ENCODE data around the gene PAM. TPM values are rescaled to one million over a fixed set of nuclear protein-coding genes. Genes with fewer than 3 reads are reported as not detected.
A peak's percentile ranks its signal among the peaks of the same experiment; 100 is the strongest.

The PAM gene
- total RNA-seq, 1 donor from 2014 or later = 171 TPM

- DNase-seq = no peak
- Histone ChIP-seq H3K4me3 (no peak overlapping the region), H3K4me1 (no peaks in the 10 kb centered on the region), H3K27me3 (ENCODE audit: low read depth) (no peaks in the 10 kb centered on the region), H3K9me3 (no peaks in the 10 kb centered on the region), H3K36me3 (no peaks in the 10 kb centered on the region), H3K27ac (no peak overlapping the region)
- TF ChIP-seq CTCF (IDR thresholded peaks at IDR 0.05) = no peak
- no peak for ATAC-seq
- intact Hi-C loops (cut with DNase I) = no loop called here
Observed at GRCh38 chr5:103000089-103000488, 245.0 kb downstream of the PAM start.

- H3K4me3 ChIP-seq = no peak overlapping the region
- intact Hi-C loops (cut with DNase I) = no loop called here
- DNase-seq (no peak), ATAC-seq (no peak)
- no peaks in the 10 kb centered on the region for H3K4me1 ChIP-seq
- H3K36me3 ChIP-seq = no peaks in the 10 kb centered on the region
- H3K27ac ChIP-seq = no peak overlapping the region
- no peaks in the 10 kb centered on the region for H3K27me3 ChIP-seq (ENCODE audit: low read depth)
- H3K9me3 ChIP-seq = no peaks in the 10 kb centered on the region
- no peak for TF ChIP-seq CTCF (IDR thresholded peaks at IDR 0.05)
Observed at GRCh38 chr5:103003872-103004271, 248.8 kb downstream of the PAM start.

GRCh38 chr5:103005276-103005675 is 250.2 kb downstream of the PAM start:
- intact Hi-C loops (cut with DNase I) = no loop called here
- no peaks in the 10 kb centered on the region for H3K27me3 ChIP-seq (ENCODE audit: low read depth)
- no peak for DNase-seq
- H3K36me3 ChIP-seq = peaks cover 4% of the 10 kb centered on the region
- TF ChIP-seq CTCF (IDR thresholded peaks at IDR 0.05) = no peak
- no peaks in the 10 kb centered on the region for H3K9me3 ChIP-seq
- no peak overlapping the region for H3K27ac ChIP-seq
- H3K4me3 ChIP-seq = no peak overlapping the region
- peaks cover 4% of the 10 kb centered on the region for H3K4me1 ChIP-seq
- ATAC-seq = no peak

- no peaks in the 10 kb centered on the region for H3K9me3 ChIP-seq
- no peaks in the 10 kb centered on the region for H3K27me3 ChIP-seq (ENCODE audit: low read depth)
- DNase-seq (no peak), ATAC-seq (no peak)
- H3K4me3 ChIP-seq = no peak overlapping the region
- TF ChIP-seq CTCF (IDR thresholded peaks at IDR 0.05) = no peak
- no peak overlapping the region for H3K27ac ChIP-seq
- intact Hi-C loops (cut with DNase I) = no loop called here
- peaks cover 6% of the 10 kb centered on the region for H3K4me1 ChIP-seq
- H3K36me3 ChIP-seq = peaks cover 4% of the 10 kb centered on the region
Observed at GRCh38 chr5:103006921-103007320, 251.8 kb downstream of the PAM start.

GRCh38 chr5:103010168-103010567 is 255.1 kb downstream of the PAM start:
- Histone ChIP-seq H3K27ac (no peak overlapping the region), H3K4me3 (no peak overlapping the region), H3K27me3 (ENCODE audit: low read depth) (no peaks in the 10 kb centered on the region), H3K9me3 (peaks cover 6% of the 10 kb centered on the region), H3K36me3 (peaks cover 4% of the 10 kb centered on the region), H3K4me1 (peaks cover 6% of the 10 kb centered on the region)
- intact Hi-C loops (cut with DNase I) = no loop called here
- DNase-seq = no peak
- peak in 1 of 2 donors; percentile 62 for ATAC-seq
- no peak for TF ChIP-seq CTCF (IDR thresholded peaks at IDR 0.05)

All from lower lobe of right lung (tissue), 2 donors.